Stimulated activated CD8-positive, alpha-beta memory T cell treated with anti-CD3 and anti-CD28 coated beads, Interleukin-12 subunit alpha, Interleukin-12 subunit beta, amount 100 ng/mL, for 24 hours (primary cell): ENCODE data around the gene HSPA1A.

Experiments used
- DNase-seq: peaks from one replicate; pipeline ENCODE4 v3.0.0-alpha.2; 2020; ENCODE audit errors: extremely low read depth

Gene HSPA1A

GRCh38 chr6:31815025-31815838, at the start of gene HSPA1A, which contains the start of gene HSPA1L:
Gene HSPA1A, plus strand, starts transcription at chr6:31815543. Its CDS starts 214 bp downstream, at chr6:31815757.
Gene HSPA1L, minus strand, starts transcription at chr6:31815283. Its CDS starts 3,311 bp downstream, at chr6:31811972.
- DNase-seq, result no peak

GRCh38 chr6:31765559-31765909, 49.8 kb upstream of the HSPA1A start:
- DNase-seq, result no peak

- DNase-seq, result no peak
Observed at GRCh38 chr6:31765910-31766794, 49.2 kb upstream of the HSPA1A start.

GRCh38 chr6:31767096-31767645, 48.2 kb upstream of the HSPA1A start:
- DNase-seq, result no peak

DNA sequence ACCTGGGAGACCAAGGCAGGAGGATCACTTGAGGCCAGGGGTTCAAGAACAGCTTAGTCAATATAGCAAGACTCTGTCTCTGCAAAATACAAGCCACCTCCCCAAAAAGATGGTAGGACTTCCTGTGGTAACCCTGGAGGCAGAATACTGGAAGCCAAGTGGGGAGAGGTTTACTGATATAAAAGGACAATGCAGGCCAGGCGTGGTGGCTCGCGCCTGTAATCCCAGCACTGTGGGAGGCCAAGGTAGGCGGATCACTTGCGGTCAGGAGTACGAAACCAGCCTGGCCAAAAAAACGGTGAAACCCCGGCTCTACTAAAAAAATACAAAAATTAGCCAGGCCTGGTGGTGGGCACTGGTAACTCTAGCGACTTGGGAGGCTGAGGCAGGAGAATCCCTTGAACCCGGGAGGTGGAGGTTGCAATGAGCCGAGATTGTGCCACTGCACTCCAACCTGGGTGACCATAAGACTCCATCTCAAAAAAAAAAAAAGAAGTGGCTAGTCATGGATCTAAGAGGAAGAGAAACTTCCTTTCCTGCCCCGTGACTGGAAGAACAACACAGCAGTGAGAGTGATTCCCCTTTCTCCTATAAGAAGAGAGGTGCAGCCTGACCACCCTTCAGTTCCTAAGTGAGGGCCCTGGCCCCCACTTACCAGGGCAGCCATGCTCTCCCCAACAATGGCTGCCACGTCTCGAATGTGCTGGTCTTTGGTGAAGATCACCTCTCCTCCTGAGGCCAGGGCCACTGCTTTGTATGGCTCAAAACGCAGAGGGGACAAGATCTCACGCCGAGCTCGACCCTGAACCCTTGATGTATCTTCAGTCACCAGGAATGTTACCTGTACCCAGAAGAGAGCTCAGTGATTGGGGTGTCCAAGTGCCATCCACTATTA, 46.7 kb upstream of the HSPA1A start:
- DNase-seq, result no peak

GRCh38 chr6:31769684-31770371, 45.5 kb upstream of the HSPA1A start:
- DNase-seq, result peak; percentile 49

GRCh38 chr6:31770860-31771259, 44.5 kb upstream of the HSPA1A start:
- DNase-seq, result no peak

DNA sequence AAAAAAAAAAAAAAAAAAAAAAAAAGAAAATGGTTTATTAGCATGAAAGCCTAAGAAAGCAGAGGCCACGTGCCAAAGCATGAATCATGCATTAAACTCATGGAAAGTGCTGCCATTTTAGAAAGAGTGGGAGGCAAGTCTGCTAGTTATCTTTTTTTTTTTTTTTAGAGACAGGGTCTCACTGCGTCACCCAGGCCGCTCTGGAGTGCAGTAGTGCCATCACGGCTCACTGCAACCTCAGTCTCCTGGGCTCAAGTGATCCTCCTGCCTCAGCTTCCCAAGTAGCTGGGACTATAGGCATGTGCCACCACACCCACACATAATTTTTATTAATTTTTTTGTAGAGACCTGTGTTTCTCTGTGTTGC, 43.4 kb upstream of the HSPA1A start:
- no peak for DNase-seq

DNA sequence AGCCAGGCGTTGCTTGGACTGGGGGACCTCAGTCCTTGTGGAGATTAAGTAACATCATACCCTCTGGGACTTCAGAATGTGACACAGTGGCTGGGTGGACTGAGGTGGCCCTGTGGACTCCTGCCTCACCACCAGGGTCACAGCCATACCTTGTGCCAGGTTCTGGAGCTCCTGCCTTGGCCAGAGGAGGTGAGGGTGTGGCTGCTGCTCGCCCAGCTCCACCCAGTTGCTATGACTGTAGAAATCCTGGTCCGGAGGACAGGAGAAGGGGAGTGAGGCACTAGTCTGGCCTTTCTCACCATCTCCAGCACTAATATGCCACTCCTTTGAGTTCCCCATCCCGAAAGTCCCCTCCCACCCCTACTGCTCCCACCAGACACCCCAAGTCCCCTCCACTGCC, 40.2 kb upstream of the HSPA1A start:
- DNase-seq, result no peak

- no peak for DNase-seq
Observed at GRCh38 chr6:31775633-31776484, 39.5 kb upstream of the HSPA1A start.

DNA sequence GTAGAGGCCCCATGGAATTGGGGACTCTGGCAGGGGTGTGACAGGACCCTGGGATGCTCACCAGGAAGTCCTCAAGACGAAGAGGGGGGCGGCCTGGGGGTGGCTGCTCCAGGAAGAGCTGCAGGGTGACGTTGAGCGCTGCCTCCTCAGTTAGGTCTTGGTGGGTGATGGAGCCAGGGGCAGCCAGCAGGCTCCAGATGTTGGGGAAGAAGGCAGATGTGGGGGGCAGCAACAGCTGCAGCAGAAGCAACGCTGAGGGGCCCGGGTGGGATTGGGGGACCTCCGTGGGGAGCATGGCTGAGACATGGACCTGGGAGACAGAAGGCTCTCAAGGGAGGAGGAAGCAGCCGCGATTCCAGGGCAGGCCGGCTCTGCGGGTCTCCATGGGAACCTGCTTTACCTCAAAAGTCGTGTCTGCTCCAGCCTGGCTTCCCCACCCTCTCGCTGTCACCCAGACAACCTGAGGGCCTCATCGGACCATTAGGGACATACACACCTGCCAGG, 38.8 kb upstream of the HSPA1A start:
- no peak for DNase-seq

DNA sequence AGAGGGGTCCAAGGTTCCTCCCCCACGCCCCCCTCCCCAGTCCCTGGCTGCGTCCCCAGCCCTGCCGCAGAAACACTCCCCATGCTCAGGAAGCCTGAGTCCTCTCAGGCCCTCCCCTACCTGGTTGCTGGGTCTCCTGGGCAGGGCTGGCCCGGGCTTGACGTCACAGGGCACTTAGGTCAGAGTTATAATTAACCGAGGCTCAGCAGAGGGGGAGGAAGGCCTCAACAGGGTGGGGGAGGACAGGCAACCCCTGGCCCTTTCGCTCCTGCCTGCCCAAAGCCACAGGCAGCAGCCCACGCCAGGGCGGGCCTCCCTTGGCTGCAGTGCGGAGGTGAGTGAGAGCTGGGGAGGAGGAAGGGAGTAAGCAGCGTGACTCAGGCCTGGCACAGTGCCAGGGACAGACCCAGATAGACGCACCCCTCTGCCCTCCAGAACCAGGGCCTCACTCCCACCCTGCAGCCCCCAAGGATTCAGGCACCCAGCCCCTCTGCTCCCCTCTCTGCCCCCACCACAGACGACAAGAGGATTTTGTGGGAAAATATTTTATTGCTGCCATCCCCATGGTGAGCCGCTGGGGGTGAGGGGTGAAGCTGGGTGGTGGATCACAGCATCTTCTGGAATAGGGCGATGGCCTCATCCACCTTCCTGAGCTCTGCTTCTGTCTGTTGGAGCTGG, 38.2 kb upstream of the HSPA1A start, which contains the start of gene VWA7:
Gene VWA7 (minus strand): TSS at position 340 of the 678 bp plus-strand sequence. CDS start 549 bp downstream, outside the sequence.
- DNase-seq, result peak; percentile 40

GRCh38 chr6:31777667-31778050, 37.7 kb upstream of the HSPA1A start:
- DNase-seq, result no peak

DNA sequence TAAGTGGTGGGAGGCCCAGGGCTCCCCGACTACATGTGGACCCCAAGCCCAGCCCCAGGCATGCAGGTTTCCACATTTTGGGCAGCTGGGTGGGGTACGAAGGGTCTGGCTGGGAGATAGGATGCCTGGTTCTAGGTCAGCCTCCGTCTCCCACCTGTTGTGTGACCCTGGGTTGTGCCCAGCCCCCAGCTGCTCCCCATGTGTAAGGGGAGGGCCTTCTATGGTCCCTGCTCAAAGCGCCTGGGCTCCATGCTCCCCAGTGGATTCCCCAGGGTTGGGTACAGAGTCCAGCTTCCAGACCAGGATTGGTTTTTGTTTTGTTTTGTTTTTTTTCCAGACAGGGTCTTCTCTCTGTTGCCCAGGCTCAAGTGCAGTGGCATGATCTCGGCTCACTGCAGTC, 37.1 kb upstream of the HSPA1A start:
- DNase-seq, result no peak

- no peak for DNase-seq
Observed at GRCh38 chr6:31778999-31779885, 36.1 kb upstream of the HSPA1A start.

DNA sequence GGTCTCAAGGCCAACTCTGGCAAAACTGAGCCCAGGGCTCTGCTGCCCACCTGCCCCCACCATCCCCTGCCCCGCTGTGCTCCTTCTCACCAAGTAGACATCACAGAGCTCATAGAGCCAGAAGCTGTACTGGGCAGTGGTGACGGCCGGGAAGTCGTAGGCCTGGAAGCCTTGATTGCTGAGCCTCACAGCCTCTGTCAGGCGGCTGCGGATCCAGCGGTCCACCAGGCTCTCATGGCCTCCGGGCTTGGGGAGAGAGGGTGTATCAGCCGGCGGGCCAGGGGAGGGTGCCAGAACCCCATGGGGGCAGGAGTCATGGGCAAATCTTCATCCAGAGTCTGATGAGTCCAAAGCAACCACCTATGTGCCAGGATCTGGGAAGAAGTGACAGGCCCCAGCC, 35.4 kb upstream of the HSPA1A start:
- DNase-seq, result no peak

- DNase-seq, result no peak
Observed at GRCh38 chr6:31780507-31781243, 34.7 kb upstream of the HSPA1A start.
